Transverse colon (tissue), 3 donors: Measurements from ENCODE around the gene KRI1.

Source experiments
- CTCF ChIP-seq, 5 experiments: fragments of 200-600 bp in 3 of 5; fragments of 450-650 bp in 2 of 5; sonication (generic) in 3 of 5; IDR thresholded peaks; 1 replicate in 2 of 5; 2 replicates in 3 of 5; pipeline ENCODE4 v1.5.1; 2016 to 2017; ENCODE audit warnings: antibody characterized with exemption in 5 of 5, inconsistent platforms in 3 of 5, mild to moderate bottlenecking in 2 of 5, moderate library complexity in 1 of 5
- POLR2A ChIP-seq: fragments of 450-650 bp; IDR thresholded peaks from one replicate; pipeline ENCODE4 v1.6.1; 2016; ENCODE audit warnings: antibody characterized with exemption, mild to moderate bottlenecking, moderate library complexity

GRCh38 chr19:10550336-10550735 lies 15.5 kb downstream of the KRI1 start:
- no peak for TF ChIP-seq CTCF (IDR thresholded peaks at IDR 0.05)
- no peak for TF ChIP-seq POLR2A
